Endothelial cell of umbilical vein (primary cell): Measurements from ENCODE around the gene LGALS7B. TPM values are rescaled to one million over a fixed set of nuclear protein-coding genes. Genes with fewer than 3 reads are reported as not detected.
A peak's percentile ranks its signal among the peaks of the same experiment; 100 is the strongest.
"Not testable (repeated sequence)": the region's sequence is repeated elsewhere in the genome, so short reads cannot be mapped to it uniquely, and the experiment has no call there.

Experiments used
- BruUV-seq: library from RNA; stranded (reverse); fragments of 400-500 nt; replicated peaks from 2 replicates; lab custom pipeline; 2021; lab: Mats Ljungman, UMichigan
- CTCF ChIA-PET: fragments of 300-600, 350-600 bp; sonication (Branson Sonifier 250); formaldehyde crosslinking; loops from one replicate; lab custom pipeline; 2021; ENCODE audit warnings: antibody characterized with exemption, inconsistent platforms; lab: Charles Lee
- POLR2A ChIA-PET: fragments of 300-600, 350-600 bp; sonication (Branson Sonifier 250); formaldehyde crosslinking; loops from one replicate; lab custom pipeline; 2021; ENCODE audit warnings: antibody characterized with exemption, inconsistent platforms; lab: Charles Lee
- DNase-seq: peaks from one replicate; pipeline ENCODE4 v3.0.0-alpha.2; 2011; ENCODE audit warnings: low read depth, low spot score
- FAIRE-seq: peaks from 2 replicates; lab custom pipeline; 2011; peaks lifted over from hg19 to GRCh38; lab: Jason Lieb, UNC
- H2AFZ ChIP-seq: 2 replicates; pipeline ENCODE4 v1.6.0; 2012; ENCODE audit warnings: low read depth, low read length, control low read depth, inconsistent platforms
- H3K27ac ChIP-seq: 2 replicates; pipeline ENCODE4 v1.5.1; 2011; ENCODE audit warnings: low read depth, mild to moderate bottlenecking, control low read depth, low read length, moderate library complexity; ENCODE audit not compliant: insufficient read depth
- H3K27me3 ChIP-seq, 2 experiments: 2 replicates each; pipeline versions ENCODE4 v1.6.0 to v1.6.1; 2011; ENCODE audit warnings: low read length in 2 of 2, mixed read lengths in 1 of 2; ENCODE audit not compliant: control insufficient read depth in 2 of 2, insufficient read depth in 2 of 2
- H3K36me3 ChIP-seq, 2 experiments: 2 replicates in 1 of 2; 3 replicates in 1 of 2; pipeline ENCODE4 v1.5.1; 2011; ENCODE audit warnings: low read length in 2 of 2, mild to moderate bottlenecking in 1 of 2, moderate library complexity in 1 of 2; ENCODE audit not compliant: control insufficient read depth in 2 of 2, insufficient read depth in 2 of 2; ENCODE audit errors: extremely low read depth in 1 of 2
- H3K4me1 ChIP-seq: 3 replicates; pipeline ENCODE4 v1.5.1; 2011; ENCODE audit warnings: mild to moderate bottlenecking, low read length; ENCODE audit not compliant: control insufficient read depth, insufficient read depth; ENCODE audit errors: extremely low read depth
- H3K4me2 ChIP-seq: 2 replicates; pipeline ENCODE4 v1.6.1; 2011; ENCODE audit warnings: low read length, control low read depth, mixed read lengths; ENCODE audit not compliant: insufficient read depth
- H3K4me3 ChIP-seq, 3 experiments: fragments of 200-600 bp in 1 of 3; sonication (generic), shearing (Covaris generic) in 1 of 3; replicated peaks in 1 of 3; 2 replicates each; pipeline ENCODE4 v1.5.1; 2011 to 2016; ENCODE audit warnings: control low read depth in 3 of 3, low read length in 3 of 3, mild to moderate bottlenecking in 2 of 3, inconsistent platforms in 1 of 3, low read depth in 1 of 3, moderate library complexity in 1 of 3; ENCODE audit not compliant: insufficient read depth in 1 of 3
- H3K79me2 ChIP-seq: 2 replicates; pipeline ENCODE4 v1.6.0; 2012; ENCODE audit warnings: low read length, inconsistent platforms; ENCODE audit not compliant: control insufficient read depth, insufficient read depth
- H3K9ac ChIP-seq: replicated peaks from 2 replicates; pipeline ENCODE3; 2011; ENCODE audit warnings: low read length, control low read depth; ENCODE audit not compliant: insufficient read depth; ENCODE audit errors: extremely low read depth
- H3K9me1 ChIP-seq: replicated peaks from 3 replicates; pipeline ENCODE4 v1.6.0; 2011; ENCODE audit warnings: mild to moderate bottlenecking, low read length; ENCODE audit not compliant: control insufficient read depth, insufficient read depth; ENCODE audit errors: extremely low read depth
- H3K9me3 ChIP-seq: replicated peaks from 2 replicates; pipeline ENCODE4 v1.5.1; 2012; ENCODE audit warnings: low read length, inconsistent platforms; ENCODE audit not compliant: control insufficient read depth, insufficient read depth
- H4K20me1 ChIP-seq: replicated peaks from 2 replicates; pipeline ENCODE3; 2011; ENCODE audit warnings: mild to moderate bottlenecking, low read length; ENCODE audit not compliant: control insufficient read depth, insufficient read depth; ENCODE audit errors: extremely low read depth
- CTCF ChIP-seq, 2 donors: IDR thresholded peaks; 1 replicate in 1 of 2; 2 replicates in 1 of 2; pipeline ENCODE4 v1.5.1; 2011; ENCODE audit warnings: low read length in 2 of 2, mild to moderate bottlenecking in 2 of 2, moderate library complexity in 2 of 2, control low read depth in 1 of 2, inconsistent platforms in 1 of 2, low read depth in 1 of 2; ENCODE audit not compliant: insufficient read depth in 1 of 2; ENCODE audit errors: extremely low read depth in 1 of 2
- EZH2 ChIP-seq: IDR thresholded peaks from 2 replicates; pipeline ENCODE4 v1.6.1; 2012; ENCODE audit warnings: borderline replicate concordance, low read depth, mild to moderate bottlenecking, moderate library complexity, low read length, inconsistent platforms; ENCODE audit not compliant: severe bottlenecking
- JUN ChIP-seq: IDR thresholded peaks from 2 replicates; pipeline ENCODE4 v1.6.1; 2011; ENCODE audit warnings: borderline replicate concordance, low read depth; ENCODE audit not compliant: insufficient read length, insufficient read depth
- POLR2A ChIP-seq: IDR thresholded peaks from 2 replicates; pipeline ENCODE4 v1.6.1; 2012; ENCODE audit warnings: low read depth, mild to moderate bottlenecking, control low read depth, low read length
- dilution Hi-C: fragments of 300-500 bp; cut with MboI; formaldehyde crosslinking; loops from one replicate; pipeline ENCODE4 v1.15.0; 2019; ENCODE audit warnings: low sequenced_read_pairs; ENCODE audit not compliant: extremely low pct_ligation_motif_present
- intact Hi-C: fragments of 100-400 bp; cut with micrococcal nuclease; formaldehyde crosslinking; loops from one replicate; pipeline ENCODE4 v1.10.0; 2022
- polyA plus RNA-seq, 4 experiments: library from polyadenylated mRNA; depleted of rRNA in 3 of 4; stranded (reverse) in 3 of 4; unstranded in 1 of 4; fragments of >200 nt; gene quantifications; 2 replicates each; pipeline versions ENCODE4 v1.2.1 to v1.2.3, GENCODE V29; 2011 to 2012; ENCODE audit warnings: missing spikeins in 1 of 4
- total RNA-seq: library from RNA; stranded (reverse); gene quantifications from 2 replicates; pipeline ENCODE4 v1.2.3, GENCODE V29; 2021

The LGALS7B gene
- total and polyA plus RNA-seq, 2 donors (not counting 3 experiments of a cell fraction or from before 2014, with no cell fraction given) = not detected

- BruUV-seq, H3K4me1 ChIP-seq, H3K4me3 ChIP-seq, POLR2A ChIA-PET, H3K79me2 ChIP-seq, H3K27me3 ChIP-seq, H3K9me1 ChIP-seq, H3K36me3 ChIP-seq, H3K27ac ChIP-seq, H3K9ac ChIP-seq, H4K20me1 ChIP-seq, H3K9me3 ChIP-seq, DNase-seq, H2AFZ ChIP-seq, H3K4me2 ChIP-seq, CTCF ChIA-PET, dilution Hi-C loops: not testable (repeated sequence)
- FAIRE-seq = peak; percentile 100
- intact Hi-C loops = loop anchor here (5.0 kb wide), 1 partner anchor 41 kb away; the partner anchor contains the start of gene ECH1
These were observed 2.6 kb downstream of the LGALS7B start for GRCh38 chr19:38791451-38792064.

GRCh38 chr19:38792250-38793111, 3.5 kb downstream of the LGALS7B start:
- no peak overlapping the region for H3K4me3 ChIP-seq
- intact Hi-C loops (loop anchor here (5.0 kb wide), 1 partner anchor 40 kb away; the partner anchor contains the start of gene ECH1), dilution Hi-C loops (no loop called here)
- no peak overlapping the region for H3K9ac ChIP-seq
- no peak for DNase-seq
- H3K4me1 ChIP-seq = peaks cover 9% of the 10 kb centered on the region
- H3K27ac ChIP-seq = no peak overlapping the region
- no peaks in the 10 kb centered on the region for H3K27me3 ChIP-seq
- POLR2A ChIA-PET = no interaction called here
- no peaks in the 10 kb centered on the region for H3K9me3 ChIP-seq
- H3K36me3 ChIP-seq = no peaks in the 10 kb centered on the region
- no peaks in the 10 kb centered on the region for H3K79me2 ChIP-seq
- no peak for TF ChIP-seq EZH2
- no peak for TF ChIP-seq JUN
- no peak for TF ChIP-seq POLR2A
- peak; percentile 26 to 32 for TF ChIP-seq CTCF (IDR thresholded peaks at IDR 0.05; ENCODE audit: extremely low read depth in 1 of 2, insufficient read depth in 1 of 2, low read depth in 1 of 2, low read length in 2 of 2)
- peak overlapping the region; percentile 22 for H3K4me2 ChIP-seq
- H2AFZ ChIP-seq = peak overlapping the region; percentile 93
- H3K9me1 ChIP-seq = no peaks in the 10 kb centered on the region
- CTCF ChIA-PET = interaction anchor here (0.8 to 1.0 kb wide), 5 partner anchors 14 to 39 kb away, joined by 3 to 8 read pairs (median 4); partner anchors contain the start of genes ECH1 and LGALS7
- FAIRE-seq = peak; percentile 85
- BruUV-seq = TSS peak; percentile 65
- H4K20me1 ChIP-seq = no peaks in the 10 kb centered on the region
